ENCODE results near the gene GPS2. TPM values are rescaled to one million over a fixed set of nuclear protein-coding genes. Genes with fewer than 3 reads are reported as not detected.

GPS2 gene
- total and polyA plus RNA-seq, 3 donors from 2014 or later, result 204 to 239 (median 219) TPM

- Histone ChIP-seq H3K4me3 (no peak overlapping the region), H3K36me3 (ENCODE audit: low read depth, missing control alignments) (no peaks in the 10 kb centered on the region), H3K27ac (no peak overlapping the region), H3K4me1 (peaks cover 14% of the 10 kb centered on the region), H3K9me3 (no peaks in the 10 kb centered on the region), H3K27me3 (no peaks in the 10 kb centered on the region)
- WGBS, 2 donors, result 80 to 91% methylated on average over 7 to 8 of the region's 8 CpGs
- intact Hi-C loops (cut with DNase I; ENCODE audit: low total_unique reads), result loop anchor here (10.0 kb wide), 1 partner anchor 208 kb away; the partner anchor contains the start of gene SENP3
- TF ChIP-seq POLR2A (IDR thresholded peaks at IDR 0.05), result no peak
- no peak for TF ChIP-seq CTCF (IDR thresholded peaks at IDR 0.05)
- no peak for DNase-seq
Measured at GRCh38 chr17:7356756-7357155, 41.6 kb upstream of the GPS2 start.

GRCh38 chr17:7356072-7356549 lies 41.0 kb upstream of the GPS2 start:
- TF ChIP-seq CTCF (IDR thresholded peaks at IDR 0.05) (peak; percentile 71 to 76 (median 75)), POLR2A (IDR thresholded peaks at IDR 0.05) (no peak)
- peak; percentile 77 for DNase-seq
- no peaks in the 10 kb centered on the region for H3K9me3 ChIP-seq
- H3K36me3 ChIP-seq (ENCODE audit: low read depth, missing control alignments), result no peaks in the 10 kb centered on the region
- no peak overlapping the region for H3K27ac ChIP-seq
- WGBS, 2 donors, result 29% methylated on average over 12 of the region's 12 CpGs; no CpG with 5 or more reads in 1 of the 2 donors
- no peaks in the 10 kb centered on the region for H3K27me3 ChIP-seq
- H3K4me3 ChIP-seq, result no peak overlapping the region
- intact Hi-C loops (cut with DNase I; ENCODE audit: low total_unique reads), result loop anchor here (10.0 kb wide), 1 partner anchor 209 kb away; the partner anchor contains the start of gene SENP3
- peaks cover 14% of the 10 kb centered on the region for H3K4me1 ChIP-seq

- no peak for DNase-seq
- H3K36me3 ChIP-seq (ENCODE audit: low read depth, missing control alignments), result no peaks in the 10 kb centered on the region
- WGBS, 2 donors, result 77 to 84% methylated on average over 8 of the region's 8 CpGs
- H3K27me3 ChIP-seq, result no peaks in the 10 kb centered on the region
- intact Hi-C loops (cut with DNase I; ENCODE audit: low total_unique reads), result loop anchor here (10.0 kb wide), 1 partner anchor 209 kb away; the partner anchor contains the start of gene SENP3
- no peak for TF ChIP-seq POLR2A (IDR thresholded peaks at IDR 0.05)
- no peak for TF ChIP-seq CTCF (IDR thresholded peaks at IDR 0.05)
- no peaks in the 10 kb centered on the region for H3K9me3 ChIP-seq
- peaks cover 14% of the 10 kb centered on the region for H3K4me1 ChIP-seq
- H3K4me3 ChIP-seq, result no peak overlapping the region
- no peak overlapping the region for H3K27ac ChIP-seq
Measured at GRCh38 chr17:7355573-7355972, 40.4 kb upstream of the GPS2 start.

GRCh38 chr17:7355053-7355452 lies 39.9 kb upstream of the GPS2 start, which contains the start of gene TMEM95:
Gene TMEM95 (plus strand): TSS chr17:7355156. CDS start chr17:7355205, 49 bp downstream.
- peak within 1 kb of the TSS in 1 of 2 donors; percentile 16 for H3K27ac ChIP-seq
- H3K36me3 ChIP-seq (ENCODE audit: low read depth, missing control alignments), result no peaks in the 10 kb centered on the region
- peaks cover 14% of the 10 kb centered on the region for H3K4me1 ChIP-seq
- H3K27me3 ChIP-seq, result no peaks in the 10 kb centered on the region
- TF ChIP-seq CTCF (IDR thresholded peaks at IDR 0.05) (no peak), POLR2A (IDR thresholded peaks at IDR 0.05) (no peak)
- no peaks in the 10 kb centered on the region for H3K9me3 ChIP-seq
- no peak within 1 kb of the TSS for H3K4me3 ChIP-seq
- intact Hi-C loops (cut with DNase I; ENCODE audit: low total_unique reads), result loop anchor here (10.0 kb wide), 1 partner anchor 210 kb away; the partner anchor contains the start of gene SENP3
- 63 to 79% methylated on average over 6 to 10 of the region's 10 CpGs for WGBS, 2 donors
- DNase-seq, result peak; percentile 76
